HepG2 (cell line): ENCODE data around the gene STK40. TPM values are rescaled to one million over a fixed set of nuclear protein-coding genes. Genes with fewer than 3 reads are reported as not detected.

Experiments used
- CEBPG ChIP-seq: IDR thresholded peaks from 2 replicates; pipeline ENCODE4 v1.6.1; 2016
- GABPA ChIP-seq, 2 experiments: IDR thresholded peaks; 2 replicates each; pipeline ENCODE4 v1.6.1; 2011 to 2016; ENCODE audit warnings: low read depth in 2 of 2, low read length in 1 of 2, missing biosample characterization in 1 of 2, missing genetic modification characterization in 1 of 2
- MLX ChIP-seq: IDR thresholded peaks from 2 replicates; pipeline ENCODE4 v1.6.1; 2016
- PITX1 ChIP-seq: sonication (generic); formaldehyde crosslinking; IDR thresholded peaks from 2 replicates; pipeline ENCODE4 v1.5.1; 2020; ENCODE audit warnings: mild to moderate bottlenecking, missing genetic modification reagents
- RFX3 ChIP-seq: IDR thresholded peaks from 2 replicates; pipeline ENCODE4 v1.6.1; 2016; ENCODE audit warnings: missing biosample characterization, missing genetic modification reagents
- SNAPC2 ChIP-seq: sonication (generic); formaldehyde crosslinking; IDR thresholded peaks from 2 replicates; pipeline ENCODE4 v1.8.1; 2022; ENCODE audit warnings: mild to moderate bottlenecking, missing genetic modification reagents
- TIGD3 ChIP-seq: sonication (generic); formaldehyde crosslinking; IDR thresholded peaks from 2 replicates; pipeline ENCODE4 v1.5.1; 2020; ENCODE audit warnings: mild to moderate bottlenecking, missing genetic modification reagents, borderline replicate concordance
- TSC22D2 ChIP-seq: sonication (generic); formaldehyde crosslinking; IDR thresholded peaks from 2 replicates; pipeline ENCODE4 v1.5.1; 2020; ENCODE audit warnings: missing genetic modification reagents, mild to moderate bottlenecking, borderline replicate concordance
- YY1 ChIP-seq: IDR thresholded peaks from 2 replicates; pipeline ENCODE4 v1.6.1; 2011; ENCODE audit warnings: low read length, low read depth, moderate library complexity, mild to moderate bottlenecking; ENCODE audit not compliant: insufficient read depth, insufficient replicate concordance
- ZBTB2 ChIP-seq: sonication (generic); formaldehyde crosslinking; IDR thresholded peaks from 2 replicates; pipeline ENCODE4 v1.8.0; 2022; ENCODE audit warnings: low read depth, missing genetic modification reagents
- ZBTB40 ChIP-seq, 2 experiments: fragments of 450-650 bp in 1 of 2; sonication (generic) in 1 of 2; formaldehyde crosslinking in 1 of 2; IDR thresholded peaks; 2 replicates each; pipeline versions ENCODE4 v1.6.1 to v1.8.0; 2016 to 2022; ENCODE audit warnings: antibody characterized with exemption in 1 of 2, mild to moderate bottlenecking in 1 of 2, missing genetic modification reagents in 1 of 2
- ZNF224 ChIP-seq: sonication (generic); formaldehyde crosslinking; IDR thresholded peaks from 2 replicates; pipeline ENCODE4 v1.5.0; 2020; ENCODE audit warnings: mild to moderate bottlenecking, missing genetic modification reagents
- ZNF30 ChIP-seq: sonication (generic); formaldehyde crosslinking; IDR thresholded peaks from 2 replicates; pipeline ENCODE4 v1.5.0; 2020; ENCODE audit warnings: mild to moderate bottlenecking, missing genetic modification reagents
- ZNF431 ChIP-seq: sonication (generic); formaldehyde crosslinking; IDR thresholded peaks from 2 replicates; pipeline ENCODE4 v1.9.0; 2022; ENCODE audit warnings: missing genetic modification reagents, low read depth, mild to moderate bottlenecking, borderline replicate concordance
- polyA plus RNA-seq, 8 experiments: library from polyadenylated mRNA; depleted of rRNA in 3 of 8; stranded (reverse) in 7 of 8; unstranded in 1 of 8; fragments of >200 nt; fragmentation: Illumina TruSeq in 4 of 8; extraction: Trizol in 4 of 8; gene quantifications; 2 replicates each; pipeline versions ENCODE4 v1.2.1 to v1.2.3, GENCODE V29; 2011 to 2016; ENCODE audit warnings: low read depth in 4 of 8, missing spikeins in 1 of 8, mixed read lengths in 1 of 8; ENCODE audit not compliant: insufficient read depth in 1 of 8
- total RNA-seq, 5 experiments: library from RNA; depleted of rRNA; stranded (reverse); fragments of >200 nt; fragmentation: Illumina TruSeq; extraction: Trizol; gene quantifications; 2 replicates each; pipeline ENCODE4 v1.2.3, GENCODE V29; 2016; ENCODE audit warnings: low read depth in 1 of 5

Gene STK40
- total and polyA plus RNA-seq, 2 of the 13 experiments (the other 11 are each of a cell fraction or from before 2014, with no cell fraction given) = 33.8 to 35.1 TPM

- TF ChIP-seq GABPA (IDR thresholded peaks at IDR 0.05; ENCODE audit: low read depth, low read length) (peak; percentile 85), GABPA (CRISPR knock-in tag; IDR thresholded peaks at IDR 0.05; ENCODE audit: low read depth) (peak; percentile 95), ZBTB2 (CRISPR knock-in tag) (no peak), ZNF431 (CRISPR knock-in tag) (peak; percentile 57; the same call in 1 of the 2 replicates), CEBPG (CRISPR knock-in tag) (0 out of 2 replicates have a peak, but pooled peaks have one; percentile 28), MLX (CRISPR knock-in tag) (no peak), YY1 (no peak), SNAPC2 (0 out of 2 replicates have a peak, but pooled peaks have one; percentile 53), ZNF224 (no peak), ZNF30 (CRISPR knock-in tag) (no peak), TSC22D2 (CRISPR knock-in tag) (no peak), RFX3 (CRISPR knock-in tag) (no peak), ZBTB40 (IDR thresholded peaks at IDR 0.05) (peak; percentile 58), ZBTB40 (CRISPR knock-in tag; IDR thresholded peaks at IDR 0.05) (peak; percentile 66; the same call in 1 of the 2 replicates), TIGD3 (no peak), PITX1 (CRISPR knock-in tag) (peak; percentile 40; the same call in 1 of the 2 replicates)
Measured at GRCh38 chr1:36400825-36401601, 15.3 kb upstream of the STK40 start (continued).
